GM12892 (cell line): ENCODE results near the gene WIPI1.

Source experiments
- POLR2A ChIP-seq: IDR thresholded peaks from 2 replicates; pipeline ENCODE4 v1.6.1; 2011; ENCODE audit warnings: low read depth, low read length, control low read depth
- POLR2AphosphoS5 ChIP-seq: IDR thresholded peaks from 2 replicates; pipeline ENCODE4 v1.6.1; 2011; ENCODE audit warnings: low read depth, low read length, control low read depth

DNA sequence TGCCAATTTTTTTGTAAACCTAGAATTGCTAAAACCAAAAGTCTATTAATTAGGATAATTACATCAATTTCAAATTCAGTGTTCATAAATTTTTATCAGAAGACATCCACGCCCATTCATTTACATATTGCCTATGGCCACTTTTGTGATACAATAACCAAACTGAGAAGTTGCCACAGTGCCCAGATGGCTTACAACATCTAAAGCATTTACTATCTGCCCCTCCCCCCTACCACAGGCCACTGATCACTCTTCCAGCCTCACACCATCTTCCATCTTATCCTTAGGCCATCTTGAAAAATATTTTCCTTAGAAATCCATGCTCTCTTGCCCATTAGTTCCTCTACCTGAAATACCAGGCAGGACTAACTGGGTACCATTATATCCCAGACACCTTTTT, 48.7 kb upstream of the WIPI1 start:
- TF ChIP-seq POLR2A: no peak
- no peak for TF ChIP-seq POLR2AphosphoS5
